H1 (cell line): Measurements from ENCODE around the gene GCK. TPM values are rescaled to one million over a fixed set of nuclear protein-coding genes. Genes with fewer than 3 reads are reported as not detected.
A peak's percentile ranks its signal among the peaks of the same experiment; 100 is the strongest.

Experiments
- CTCF ChIA-PET: fragments of 300-600 bp; sonication (Branson Sonifier 250); formaldehyde crosslinking; loops from one replicate; lab custom pipeline; 2021; ENCODE audit not compliant: partially characterized antibody; lab: Charles Lee
- POLR2A ChIA-PET: fragments of 300-600 bp; sonication (Branson Sonifier 250); formaldehyde crosslinking; loops from one replicate; lab custom pipeline; 2021; ENCODE audit warnings: inconsistent platforms; ENCODE audit not compliant: partially characterized antibody; lab: Charles Lee
- DNase-seq, 2 experiments: peaks; one replicate each; pipeline versions ENCODE4 v3.0.0 to v3.0.0-alpha.2; 2010 to 2022; ENCODE audit warnings: low spot score in 2 of 2, low read depth in 1 of 2, mixed read lengths in 1 of 2
- FAIRE-seq: peaks from 2 replicates; lab custom pipeline; 2011; peaks lifted over from hg19 to GRCh38; lab: Jason Lieb, UNC
- H2AFZ ChIP-seq: 2 replicates; pipeline ENCODE4 v1.8.1; 2012; ENCODE audit warnings: low read length, inconsistent platforms
- H2AK5ac ChIP-seq: 2 replicates; pipeline ENCODE4 v1.6.1; 2013; ENCODE audit warnings: low read depth, low read length
- H2BK120ac ChIP-seq: replicated peaks from 2 replicates; pipeline ENCODE3; 2013; ENCODE audit warnings: low read depth, low read length, inconsistent platforms
- H2BK12ac ChIP-seq: 2 replicates; pipeline ENCODE4 v1.6.1; 2013; ENCODE audit warnings: low read depth, low read length
- H2BK15ac ChIP-seq: 2 replicates; pipeline ENCODE4 v1.6.1; 2013; ENCODE audit warnings: low read length
- H2BK20ac ChIP-seq: 2 replicates; pipeline ENCODE4 v1.6.1; 2013; ENCODE audit warnings: low read length
- H2BK5ac ChIP-seq: 2 replicates; pipeline ENCODE4 v1.6.1; 2013; ENCODE audit warnings: low read depth, low read length
- H3K14ac ChIP-seq: 2 replicates; pipeline ENCODE4 v1.6.1; 2013; ENCODE audit warnings: inconsistent platforms; ENCODE audit not compliant: insufficient read length
- H3K18ac ChIP-seq: 2 replicates; pipeline ENCODE4 v1.6.1; 2013; ENCODE audit warnings: low read length; ENCODE audit errors: extremely low read depth
- H3K23ac ChIP-seq: 2 replicates; pipeline ENCODE4 v1.6.1; 2013; ENCODE audit warnings: inconsistent platforms; ENCODE audit not compliant: insufficient read length
- H3K23me2 ChIP-seq: 2 replicates; pipeline ENCODE4 v1.6.1; 2013; ENCODE audit warnings: low read depth, low read length
- H3K27ac ChIP-seq: 2 replicates; pipeline ENCODE4 v1.6.1; 2011; ENCODE audit warnings: low read depth, low read length, inconsistent platforms
- H3K27me3 ChIP-seq, 4 experiments: replicated peaks in 1 of 4; 1 replicate in 1 of 4; 2 replicates in 3 of 4; pipeline versions ENCODE4 v1.6.1 to v1.8.1; 2011 to 2013; ENCODE audit warnings: low read length in 3 of 4, mild to moderate bottlenecking in 3 of 4, inconsistent platforms in 2 of 4, mixed read lengths in 2 of 4, moderate library complexity in 1 of 4; ENCODE audit not compliant: control insufficient read depth in 3 of 4, insufficient read depth in 3 of 4; ENCODE audit errors: extremely low read depth in 1 of 4
- H3K36me3 ChIP-seq, 4 experiments: 2 replicates each; pipeline versions ENCODE4 v1.6.1 to v1.8.1; 2011 to 2013; ENCODE audit warnings: mild to moderate bottlenecking in 4 of 4, low read length in 3 of 4, moderate library complexity in 2 of 4, control low read depth in 1 of 4, inconsistent platforms in 1 of 4; ENCODE audit not compliant: insufficient read depth in 4 of 4, control insufficient read depth in 2 of 4
- H3K4ac ChIP-seq: replicated peaks from 2 replicates; pipeline ENCODE3; 2013; ENCODE audit warnings: low read length, low read depth, mixed read lengths, inconsistent platforms; ENCODE audit not compliant: insufficient read length
- H3K4me1 ChIP-seq, 4 experiments: replicated peaks in 1 of 4; 1 replicate in 1 of 4; 2 replicates in 3 of 4; pipeline versions ENCODE4 v1.6.1 to v1.8.1; 2011 to 2013; ENCODE audit warnings: low read length in 3 of 4, inconsistent platforms in 2 of 4, mixed read lengths in 1 of 4; ENCODE audit not compliant: insufficient read depth in 4 of 4, control insufficient read depth in 3 of 4
- H3K4me2 ChIP-seq, 2 experiments: 2 replicates each; pipeline versions ENCODE4 v1.6.1 to v1.8.1; 2011 to 2013; ENCODE audit warnings: low read depth in 2 of 2, low read length in 2 of 2, control low read depth in 1 of 2, inconsistent platforms in 1 of 2, mild to moderate bottlenecking in 1 of 2; ENCODE audit not compliant: insufficient read depth in 1 of 2
- H3K4me3 ChIP-seq, 4 experiments: fragments of 200-600, 300-600 bp in 1 of 4; sonication (generic), shearing (Covaris generic), sonication (Bioruptor Twin) in 1 of 4; 2 replicates each; pipeline versions ENCODE4 v1.5.1 to v1.8.1; 2011 to 2016; ENCODE audit warnings: low read length in 4 of 4, low read depth in 3 of 4, control low read depth in 2 of 4, inconsistent platforms in 2 of 4, mild to moderate bottlenecking in 2 of 4, mixed read lengths in 1 of 4, moderate library complexity in 1 of 4; ENCODE audit not compliant: insufficient read depth in 2 of 4; ENCODE audit errors: extremely low read depth in 1 of 4
- H3K56ac ChIP-seq: replicated peaks from 2 replicates; pipeline ENCODE3; 2013; ENCODE audit warnings: low read depth, mild to moderate bottlenecking, mixed read lengths, low read length, inconsistent platforms; ENCODE audit not compliant: insufficient read length
- H3K79me1 ChIP-seq: 2 replicates; pipeline ENCODE4 v1.6.1; 2013; ENCODE audit warnings: low read depth, low read length, control low read depth
- H3K79me2 ChIP-seq, 2 experiments: 2 replicates each; pipeline versions ENCODE4 v1.6.1 to v1.8.1; 2012 to 2013; ENCODE audit warnings: low read length in 2 of 2, mild to moderate bottlenecking in 2 of 2, inconsistent platforms in 1 of 2; ENCODE audit not compliant: insufficient read depth in 2 of 2, control insufficient read depth in 1 of 2
- H3K9ac ChIP-seq, 4 experiments: replicated peaks in 1 of 4; 1 replicate in 1 of 4; 2 replicates in 3 of 4; pipeline versions ENCODE4 v1.6.1 to v1.8.1; 2011 to 2013; ENCODE audit warnings: low read depth in 3 of 4, low read length in 3 of 4, control low read depth in 2 of 4, mild to moderate bottlenecking in 2 of 4, moderate library complexity in 2 of 4, inconsistent platforms in 1 of 4; ENCODE audit errors: extremely low read depth in 1 of 4
- H3K9me3 ChIP-seq, 2 experiments: 2 replicates each; pipeline versions ENCODE4 v1.6.1 to v1.8.1; 2012 to 2013; ENCODE audit warnings: mild to moderate bottlenecking in 2 of 2, moderate library complexity in 2 of 2, control low read depth in 1 of 2, inconsistent platforms in 1 of 2, low read depth in 1 of 2, low read length in 1 of 2, mixed read lengths in 1 of 2; ENCODE audit not compliant: insufficient read depth in 2 of 2
- H4K20me1 ChIP-seq, 2 experiments: replicated peaks in 1 of 2; 2 replicates each; pipeline versions ENCODE3 to v1.8.1; 2011 to 2013; ENCODE audit warnings: inconsistent platforms in 2 of 2, low read length in 2 of 2, mild to moderate bottlenecking in 1 of 2; ENCODE audit not compliant: insufficient read depth in 2 of 2, control insufficient read depth in 1 of 2
- H4K5ac ChIP-seq: 2 replicates; pipeline ENCODE4 v1.6.1; 2013; ENCODE audit warnings: low read length, low read depth, mixed read lengths, inconsistent platforms; ENCODE audit not compliant: insufficient read length
- H4K8ac ChIP-seq: 2 replicates; pipeline ENCODE4 v1.8.0; 2013; ENCODE audit warnings: mild to moderate bottlenecking, moderate library complexity, low read length, inconsistent platforms; ENCODE audit not compliant: insufficient read depth; ENCODE audit errors: extremely low read depth
- H4K91ac ChIP-seq: replicated peaks from 2 replicates; pipeline ENCODE3; 2013; ENCODE audit warnings: low read length, mixed read lengths, inconsistent platforms; ENCODE audit not compliant: insufficient read length
- CBX8 ChIP-seq: fragments of 300-800, 300-1000 bp; sonication (generic); IDR thresholded peaks from 2 replicates; pipeline ENCODE4 v1.7.1; 2016; ENCODE audit warnings: low read depth, low read length, borderline replicate concordance
- POLR2A ChIP-seq, 2 experiments: IDR thresholded peaks; 1 replicate in 1 of 2; 2 replicates in 1 of 2; pipeline ENCODE4 v1.6.1; 2011; ENCODE audit warnings: low read depth in 2 of 2, low read length in 2 of 2, mild to moderate bottlenecking in 2 of 2; ENCODE audit errors: control extremely low read depth in 1 of 2
- WGBS, 2 experiments: shearing (Covaris generic) in 1 of 2; methylation state at CpG; one replicate each; pipeline versions ENCODE4 v1.1.6 to v1.1.7; 2013 to 2015; ENCODE audit warnings: low lambda C conversion rate in 2 of 2, mixed read lengths in 2 of 2, inconsistent platforms in 1 of 2, low coverage in 1 of 2, missing lambda C conversion rate in 1 of 2; ENCODE audit not compliant: insufficient replicate concordance in 2 of 2, insufficient coverage in 1 of 2, insufficient read length in 1 of 2; ENCODE audit errors: extremely low coverage in 1 of 2, missing lambda C conversion rate in 1 of 2; 5-methylcytosine and 5-hydroxymethylcytosine counted together
- polyA plus RNA-seq, 7 experiments: library from polyadenylated mRNA; depleted of rRNA in 3 of 7; stranded (reverse) in 5 of 7; unstranded in 2 of 7; fragments of >200 nt in 5 of 7; fragments of 200-250 nt in 2 of 7; gene quantifications; 1 replicate in 5 of 7; 2 replicates in 1 of 7; 4 replicates in 1 of 7; pipeline versions ENCODE4 v1.2.1 to v1.2.3, GENCODE V29; 2011 to 2013; ENCODE audit warnings: missing spikeins in 2 of 7, mixed read lengths in 2 of 7
- total RNA-seq: library from RNA; stranded (reverse); fragmentation: NEBNext Ultra II Directional; extraction: Animal tissue kit (Norgen Biotek cat#: 25700); gene quantifications from 2 replicates; pipeline ENCODE4 v1.2.1, GENCODE V29; 2021

Gene GCK
- total and polyA plus RNA-seq, 2 of the 8 experiments (the other 6 are each of a cell fraction or from before 2014, with no cell fraction given): 2.4 to 4.9 TPM

DNA sequence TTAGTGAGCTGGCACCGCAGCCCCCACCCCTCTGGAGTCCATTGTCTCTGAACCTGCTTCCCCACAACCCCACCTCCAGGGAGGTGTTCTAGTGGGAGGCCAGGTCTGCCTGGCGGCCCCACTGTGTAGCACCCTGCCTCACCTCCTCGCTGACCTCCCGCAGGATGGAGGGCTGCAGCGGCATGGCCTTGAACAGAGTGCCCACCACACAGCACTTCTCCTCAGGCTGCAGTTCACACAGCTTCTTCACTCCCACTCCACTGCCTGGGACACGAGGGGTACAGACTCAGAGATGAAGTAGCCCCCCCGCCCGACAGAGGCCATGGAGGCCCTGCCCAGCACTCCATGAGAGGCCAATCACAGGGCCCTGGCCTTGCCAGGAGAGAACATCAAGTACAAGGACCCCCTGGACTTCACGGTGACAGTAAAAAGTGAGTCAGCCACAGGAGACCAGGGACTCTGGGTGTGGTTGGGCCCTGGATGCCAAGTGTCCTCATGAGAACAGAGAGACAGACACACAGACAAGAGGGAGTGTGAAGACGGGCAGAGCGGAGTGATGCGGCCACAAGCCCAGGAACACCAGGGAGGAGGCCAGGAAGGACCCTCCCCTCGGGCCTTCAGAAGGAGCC is 71.3 kb downstream of the GCK start:
- H3K18ac ChIP-seq: no peak overlapping the region
- H3K79me2 ChIP-seq: peaks cover 3 to 16% of the 10 kb centered on the region in 2 experiments; a peak in 3 of 4 replicates
- no peak overlapping the region for H3K23ac ChIP-seq
- H3K14ac ChIP-seq: no peak overlapping the region
- H3K4me3 ChIP-seq: no peak overlapping the region
- no peak overlapping the region for H3K4ac ChIP-seq
- H3K36me3 ChIP-seq: peaks cover 19 to 72% (median 37%) of the 10 kb centered on the region in 4 experiments; a peak in 7 of 8 replicates
- no peak overlapping the region for H4K8ac ChIP-seq
- 88% methylated on average over 13 of the region's 13 CpGs; no CpG with 5 or more reads in 1 of the 2 experiments for WGBS, 2 experiments
- no peak overlapping the region for H2BK5ac ChIP-seq
- no peak overlapping the region for H2BK15ac ChIP-seq
- no peaks in the 10 kb centered on the region for H3K9me3 ChIP-seq
- no peak overlapping the region for H3K4me2 ChIP-seq
- no peak overlapping the region for H2BK12ac ChIP-seq
- POLR2A ChIA-PET: interaction anchor here (0.6 to 2.0 kb wide), 2 partner anchors 11 to 46 kb away, joined by 3 to 6 read pairs; no protein-coding TSS in a partner anchor
- H3K4me1 ChIP-seq: peaks cover 0 to 7% (median 3%) of the 10 kb centered on the region in 4 experiments; a peak in 4 of 7 replicates
- peaks cover 6 to 13% of the 10 kb centered on the region in 2 experiments for H4K20me1 ChIP-seq
- no peak overlapping the region for H3K9ac ChIP-seq
- H3K23me2 ChIP-seq: peaks cover 4% of the 10 kb centered on the region
- no peak overlapping the region for H4K91ac ChIP-seq
- peaks cover 10% of the 10 kb centered on the region for H3K79me1 ChIP-seq
- no peak overlapping the region for H3K56ac ChIP-seq
- H4K5ac ChIP-seq: no peak overlapping the region
- FAIRE-seq (no peak), DNase-seq (no peak)
- no peak overlapping the region for H2AFZ ChIP-seq
- TF ChIP-seq CBX8 (no peak), POLR2A (IDR thresholded peaks at IDR 0.05; ENCODE audit: control extremely low read depth in 1 of 2, low read depth in 2 of 2, low read length in 2 of 2) (0 out of 3 replicates have a peak, but pooled peaks of 1 of the 2 experiments have one; percentile 7)
- H3K27ac ChIP-seq: no peak overlapping the region
- no peak overlapping the region for H2AK5ac ChIP-seq
- no peaks in the 10 kb centered on the region for H3K27me3 ChIP-seq
- CTCF ChIA-PET: no interaction called here
- no peak overlapping the region for H2BK120ac ChIP-seq
- no peak overlapping the region for H2BK20ac ChIP-seq
